Calu3 (cell line): ENCODE data around the gene SKAP1. TPM values are rescaled to one million over a fixed set of nuclear protein-coding genes. Genes with fewer than 3 reads are reported as not detected.

Experiments
- BruUV-seq: library from RNA; stranded (reverse); fragments of 400-500 nt; replicated peaks from 2 replicates; lab custom pipeline; 2021; lab: Mats Ljungman, UMichigan
- CTCF ChIA-PET: fragments of 300-600 bp; sonication (Branson Sonifier 250); formaldehyde crosslinking; loops from one replicate; lab custom pipeline; 2022; ENCODE audit warnings: antibody characterized with exemption; lab: Charles Lee
- DNase-seq: peaks from one replicate; pipeline ENCODE4 v3.0.0; 2022
- H3K27ac Mint-ChIP-seq: one replicate; pipeline ENCODE4 v1.8.0; 2022; ENCODE audit warnings: mixed read lengths; ENCODE audit not compliant: unreplicated experiment
- H3K27me3 Mint-ChIP-seq: one replicate; pipeline ENCODE4 v1.8.0; 2022; ENCODE audit warnings: mixed read lengths; ENCODE audit not compliant: unreplicated experiment
- H3K36me3 Mint-ChIP-seq: one replicate; pipeline ENCODE4 v1.8.0; 2022; ENCODE audit warnings: mild to moderate bottlenecking, moderate library complexity, mixed read lengths; ENCODE audit not compliant: insufficient read depth, unreplicated experiment
- H3K4me1 Mint-ChIP-seq: one replicate; pipeline ENCODE4 v1.8.0; 2022; ENCODE audit warnings: mild to moderate bottlenecking, low read depth, mixed read lengths; ENCODE audit not compliant: unreplicated experiment
- H3K4me3 Mint-ChIP-seq: one replicate; pipeline ENCODE4 v1.8.0; 2022; ENCODE audit warnings: mild to moderate bottlenecking, low read depth, moderate library complexity, mixed read lengths; ENCODE audit not compliant: unreplicated experiment
- H3K9me3 Mint-ChIP-seq: one replicate; pipeline ENCODE4 v1.8.0; 2022; ENCODE audit warnings: low read depth, mixed read lengths; ENCODE audit not compliant: unreplicated experiment
- CTCF ChIP-seq: fragments of 200-600 bp; IDR thresholded peaks from one replicate; pipeline ENCODE4 v1.8.0; 2022; ENCODE audit warnings: antibody characterized with exemption; ENCODE audit not compliant: unreplicated experiment
- intact Hi-C: fragments of 100-400 bp; cut with micrococcal nuclease; formaldehyde crosslinking; loops from one replicate; pipeline ENCODE4 v1.10.0; 2022; ENCODE audit not compliant: unreplicated experiment
- total RNA-seq: library from RNA; stranded (reverse); gene quantifications from 2 replicates; pipeline ENCODE4 v1.2.3, GENCODE V29; 2022

The SKAP1 gene
- total RNA-seq, 1 experiment from 2014 or later: 4.4 TPM

- H3K27ac Mint-ChIP-seq: no peak overlapping the region
- no peak overlapping the region for H3K4me3 Mint-ChIP-seq
- no peaks in the 10 kb centered on the region for H3K36me3 Mint-ChIP-seq
- no peaks in the 10 kb centered on the region for H3K9me3 Mint-ChIP-seq
- intact Hi-C loops: loop anchor here (5.0 kb wide), 1 partner anchor 96 kb away; no protein-coding TSS in a partner anchor
- TF ChIP-seq CTCF: no peak
- DNase-seq: no peak
- H3K27me3 Mint-ChIP-seq: no peaks in the 10 kb centered on the region
- peaks cover 18% of the 10 kb centered on the region for H3K4me1 Mint-ChIP-seq
- BruUV-seq: no TSS peak
- CTCF ChIA-PET: no interaction called here
Measured at GRCh38 chr17:48161127-48161905, 268.7 kb downstream of the SKAP1 start.

- no TSS peak for BruUV-seq
- TF ChIP-seq CTCF: no peak
- peaks cover 18% of the 10 kb centered on the region for H3K4me1 Mint-ChIP-seq
- H3K27me3 Mint-ChIP-seq: no peaks in the 10 kb centered on the region
- H3K9me3 Mint-ChIP-seq: no peaks in the 10 kb centered on the region
- no peak overlapping the region for H3K4me3 Mint-ChIP-seq
- no peak overlapping the region for H3K27ac Mint-ChIP-seq
- no peak for DNase-seq
- no peaks in the 10 kb centered on the region for H3K36me3 Mint-ChIP-seq
- CTCF ChIA-PET: interaction anchor here (1.1 to 1.4 kb wide), 2 partner anchors 40 to 134 kb away, joined by 3 read pairs; no protein-coding TSS in a partner anchor
- intact Hi-C loops: loop anchor here (5.0 kb wide), 1 partner anchor 97 kb away; no protein-coding TSS in a partner anchor
Measured at GRCh38 chr17:48160177-48161081, 269.6 kb downstream of the SKAP1 start.

- no peaks in the 10 kb centered on the region for H3K36me3 Mint-ChIP-seq
- no peak overlapping the region for H3K4me3 Mint-ChIP-seq
- no peaks in the 10 kb centered on the region for H3K27me3 Mint-ChIP-seq
- CTCF ChIA-PET: interaction anchor here (0.6 to 1.4 kb wide), 5 partner anchors 13 to 503 kb away, joined by 3 to 4 read pairs (median 3); no protein-coding TSS in a partner anchor
- H3K9me3 Mint-ChIP-seq: no peaks in the 10 kb centered on the region
- no peak for TF ChIP-seq CTCF
- no peak overlapping the region for H3K27ac Mint-ChIP-seq
- intact Hi-C loops: no loop called here
- BruUV-seq: no TSS peak
- peaks cover 23% of the 10 kb centered on the region for H3K4me1 Mint-ChIP-seq
- DNase-seq: no peak
Measured at GRCh38 chr17:48159232-48159631, 270.8 kb downstream of the SKAP1 start.

DNA sequence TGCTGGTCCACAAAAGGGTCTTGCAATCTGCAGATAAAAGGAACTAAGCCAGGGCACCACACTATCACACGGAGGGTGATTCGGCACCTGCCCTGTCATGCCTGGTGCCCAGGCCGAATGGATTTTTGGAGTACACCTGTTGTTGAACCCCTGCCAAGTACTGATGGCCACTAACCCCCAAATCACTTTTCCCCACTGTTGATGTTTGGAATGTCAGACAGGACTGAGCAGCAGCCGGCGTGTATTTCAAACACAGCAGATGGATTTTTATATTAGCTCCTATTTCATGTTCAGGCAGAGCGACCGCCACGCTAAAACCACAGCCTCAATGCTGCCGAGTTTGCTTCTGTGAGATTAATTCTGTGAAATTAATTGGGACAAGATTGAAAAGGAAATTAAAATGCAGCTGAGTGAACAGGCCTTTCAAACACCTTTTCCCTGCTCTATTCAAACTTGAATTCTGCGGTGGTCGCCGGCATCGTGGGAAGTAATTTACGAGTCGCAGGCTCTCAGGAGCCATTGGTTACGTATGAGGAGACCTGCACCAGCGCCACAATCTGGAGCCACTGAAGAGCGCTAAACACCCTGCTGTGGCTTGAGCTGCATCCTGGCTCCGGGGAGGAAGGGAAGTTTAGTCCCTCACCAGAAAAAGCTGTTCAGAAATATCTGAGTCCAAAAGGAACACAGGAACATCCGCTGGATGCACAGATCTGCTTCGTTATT lies 274.0 kb downstream of the SKAP1 start:
- no peak for DNase-seq
- TF ChIP-seq CTCF: no peak
- Mint-ChIP-seq H3K36me3 (no peaks in the 10 kb centered on the region), H3K27me3 (peaks cover 2% of the 10 kb centered on the region), H3K27ac (no peak overlapping the region), H3K4me1 (peaks cover 15% of the 10 kb centered on the region), H3K9me3 (no peaks in the 10 kb centered on the region), H3K4me3 (no peak overlapping the region)
- no TSS peak for BruUV-seq
- CTCF ChIA-PET: no interaction called here
- intact Hi-C loops: no loop called here
